Neutrophil (primary cell): ENCODE data around the gene USP31.

Source experiments
- H3K27ac ChIP-seq: fragments of 200-600 bp; sonication (generic); 2 replicates; pipeline ENCODE4 v1.5.1; 2016; ENCODE audit warnings: mild to moderate bottlenecking, moderate library complexity
- H3K27me3 ChIP-seq: fragments of 200-600 bp; sonication (generic); 2 replicates; pipeline ENCODE4 v1.6.0; 2016; ENCODE audit warnings: mild to moderate bottlenecking
- H3K36me3 ChIP-seq: fragments of 200-600 bp; sonication (generic); 2 replicates; pipeline ENCODE4 v1.5.1; 2017
- H3K4me1 ChIP-seq, 2 experiments: fragments of 200-600 bp in 1 of 2; sonication (generic) in 1 of 2; 1 replicate in 1 of 2; 2 replicates in 1 of 2; pipeline versions ENCODE4 v1.5.1 to v1.6.1; 2013 to 2016; ENCODE audit warnings: low read depth in 1 of 2, low read length in 1 of 2, mild to moderate bottlenecking in 1 of 2, moderate library complexity in 1 of 2; ENCODE audit not compliant: control insufficient read depth in 1 of 2, insufficient read depth in 1 of 2
- H3K4me3 ChIP-seq, 2 experiments: fragments of 200-600 bp in 1 of 2; sonication (generic) in 1 of 2; 1 replicate in 1 of 2; 2 replicates in 1 of 2; pipeline ENCODE4 v1.5.1; 2013 to 2016; ENCODE audit warnings: low read depth in 1 of 2, low read length in 1 of 2, mild to moderate bottlenecking in 1 of 2, moderate library complexity in 1 of 2
- H3K9me3 ChIP-seq: fragments of 200-600 bp; sonication (generic); 2 replicates; pipeline ENCODE4 v1.5.1; 2016
- TF ChIP-seq, protein P1 (sequence below): fragments of 200-600 bp; sonication (generic); IDR thresholded peaks from 2 replicates; pipeline ENCODE4 v1.5.1; 2016; ENCODE audit warnings: antibody characterized with exemption

Gene USP31

DNA sequence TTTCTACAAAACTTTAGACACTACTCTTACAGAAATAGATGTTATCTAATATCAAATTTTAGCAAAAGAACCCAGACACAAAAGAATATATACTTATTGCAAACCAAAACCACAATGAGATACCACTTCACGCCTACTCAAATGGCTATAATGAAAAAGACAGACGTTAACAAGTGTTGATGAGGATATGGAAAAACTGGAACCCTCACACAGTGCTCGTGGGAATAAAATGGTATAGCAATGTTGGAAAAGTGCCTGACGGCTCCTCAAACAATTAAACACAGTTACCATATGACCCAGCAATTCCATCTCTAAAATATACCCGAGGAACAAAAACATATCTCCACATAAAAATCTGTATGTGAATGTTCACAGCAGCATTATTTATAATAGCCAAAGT lies 27.1 kb downstream of the USP31 start:
- Histone ChIP-seq H3K36me3 (no peaks in the 10 kb centered on the region), H3K4me3 (no peak overlapping the region), H3K4me1 (no peaks in the 10 kb centered on the region), H3K27ac (no peak overlapping the region), H3K9me3 (no peaks in the 10 kb centered on the region), H3K27me3 (no peaks in the 10 kb centered on the region)
- TF ChIP-seq, protein P1, sequence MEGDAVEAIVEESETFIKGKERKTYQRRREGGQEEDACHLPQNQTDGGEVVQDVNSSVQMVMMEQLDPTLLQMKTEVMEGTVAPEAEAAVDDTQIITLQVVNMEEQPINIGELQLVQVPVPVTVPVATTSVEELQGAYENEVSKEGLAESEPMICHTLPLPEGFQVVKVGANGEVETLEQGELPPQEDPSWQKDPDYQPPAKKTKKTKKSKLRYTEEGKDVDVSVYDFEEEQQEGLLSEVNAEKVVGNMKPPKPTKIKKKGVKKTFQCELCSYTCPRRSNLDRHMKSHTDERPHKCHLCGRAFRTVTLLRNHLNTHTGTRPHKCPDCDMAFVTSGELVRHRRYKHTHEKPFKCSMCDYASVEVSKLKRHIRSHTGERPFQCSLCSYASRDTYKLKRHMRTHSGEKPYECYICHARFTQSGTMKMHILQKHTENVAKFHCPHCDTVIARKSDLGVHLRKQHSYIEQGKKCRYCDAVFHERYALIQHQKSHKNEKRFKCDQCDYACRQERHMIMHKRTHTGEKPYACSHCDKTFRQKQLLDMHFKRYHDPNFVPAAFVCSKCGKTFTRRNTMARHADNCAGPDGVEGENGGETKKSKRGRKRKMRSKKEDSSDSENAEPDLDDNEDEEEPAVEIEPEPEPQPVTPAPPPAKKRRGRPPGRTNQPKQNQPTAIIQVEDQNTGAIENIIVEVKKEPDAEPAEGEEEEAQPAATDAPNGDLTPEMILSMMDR: no peak

DNA sequence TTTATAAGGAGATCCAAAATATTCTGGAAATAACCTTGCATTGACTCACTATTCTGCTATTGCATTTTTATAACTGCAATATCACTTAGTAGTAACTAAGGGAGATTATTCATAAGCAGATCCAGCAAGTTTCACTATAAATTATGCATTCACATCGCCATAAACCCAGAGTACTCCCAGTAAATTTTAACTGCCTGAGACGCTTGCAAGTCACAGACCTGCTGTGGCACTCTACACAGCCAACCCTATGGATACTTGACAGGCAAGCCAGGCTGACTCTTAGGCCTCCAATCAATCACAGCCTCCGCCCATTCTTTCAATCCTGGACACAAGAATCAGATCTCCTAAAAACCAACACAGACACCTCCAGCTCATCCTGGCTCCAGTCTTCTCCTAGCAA lies 28.2 kb downstream of the USP31 start:
- no peaks in the 10 kb centered on the region for H3K4me1 ChIP-seq
- no peaks in the 10 kb centered on the region for H3K36me3 ChIP-seq
- TF ChIP-seq, protein P1: no peak
- no peak overlapping the region for H3K4me3 ChIP-seq
- H3K27me3 ChIP-seq: no peaks in the 10 kb centered on the region
- no peak overlapping the region for H3K27ac ChIP-seq
- no peaks in the 10 kb centered on the region for H3K9me3 ChIP-seq

DNA sequence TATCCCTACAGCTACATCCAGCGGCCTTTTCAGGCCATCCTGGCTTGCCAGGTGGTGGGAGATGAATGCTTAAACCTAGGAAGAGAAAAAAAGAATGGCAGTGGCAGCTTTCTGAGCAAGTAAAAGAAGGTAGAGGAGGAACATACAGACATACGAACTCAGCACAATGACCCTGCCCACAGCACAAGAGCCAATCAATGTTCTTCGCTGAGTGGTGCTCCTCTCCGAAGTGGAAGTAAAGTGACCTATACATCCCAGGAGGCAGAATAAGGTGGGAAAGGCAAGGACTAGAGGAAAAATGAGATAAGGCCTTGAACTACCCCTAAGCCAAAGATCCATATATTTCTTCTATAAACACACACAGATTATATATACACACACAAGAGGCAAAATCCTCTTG lies 28.7 kb downstream of the USP31 start:
- TF ChIP-seq, protein P1: no peak
- Histone ChIP-seq H3K27me3 (no peaks in the 10 kb centered on the region), H3K4me1 (no peaks in the 10 kb centered on the region), H3K27ac (no peak overlapping the region), H3K4me3 (no peak overlapping the region), H3K36me3 (no peaks in the 10 kb centered on the region), H3K9me3 (no peaks in the 10 kb centered on the region)

DNA sequence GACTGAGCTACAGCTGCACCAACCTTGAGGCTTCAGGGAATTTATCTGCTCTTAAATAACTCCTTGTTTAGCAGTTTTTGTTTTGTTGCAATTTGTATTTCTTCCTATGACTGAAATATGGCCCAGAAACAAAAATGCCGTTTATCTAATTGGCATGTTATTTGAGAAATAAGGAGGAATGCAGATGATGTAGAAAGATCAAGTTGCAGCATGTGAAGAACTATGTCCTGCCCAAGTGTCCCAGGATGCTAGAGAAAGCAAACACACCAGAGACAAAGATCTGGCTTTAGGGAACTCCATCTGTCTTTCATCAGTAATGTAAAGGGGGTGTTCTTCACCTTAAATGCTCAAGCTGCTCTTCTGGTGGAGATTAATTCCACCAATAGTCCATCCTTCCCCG lies 29.7 kb downstream of the USP31 start:
- Histone ChIP-seq H3K27me3 (no peaks in the 10 kb centered on the region), H3K36me3 (no peaks in the 10 kb centered on the region), H3K9me3 (no peaks in the 10 kb centered on the region), H3K4me1 (no peaks in the 10 kb centered on the region), H3K27ac (no peak overlapping the region), H3K4me3 (no peak overlapping the region)
- TF ChIP-seq, protein P1: no peak

DNA sequence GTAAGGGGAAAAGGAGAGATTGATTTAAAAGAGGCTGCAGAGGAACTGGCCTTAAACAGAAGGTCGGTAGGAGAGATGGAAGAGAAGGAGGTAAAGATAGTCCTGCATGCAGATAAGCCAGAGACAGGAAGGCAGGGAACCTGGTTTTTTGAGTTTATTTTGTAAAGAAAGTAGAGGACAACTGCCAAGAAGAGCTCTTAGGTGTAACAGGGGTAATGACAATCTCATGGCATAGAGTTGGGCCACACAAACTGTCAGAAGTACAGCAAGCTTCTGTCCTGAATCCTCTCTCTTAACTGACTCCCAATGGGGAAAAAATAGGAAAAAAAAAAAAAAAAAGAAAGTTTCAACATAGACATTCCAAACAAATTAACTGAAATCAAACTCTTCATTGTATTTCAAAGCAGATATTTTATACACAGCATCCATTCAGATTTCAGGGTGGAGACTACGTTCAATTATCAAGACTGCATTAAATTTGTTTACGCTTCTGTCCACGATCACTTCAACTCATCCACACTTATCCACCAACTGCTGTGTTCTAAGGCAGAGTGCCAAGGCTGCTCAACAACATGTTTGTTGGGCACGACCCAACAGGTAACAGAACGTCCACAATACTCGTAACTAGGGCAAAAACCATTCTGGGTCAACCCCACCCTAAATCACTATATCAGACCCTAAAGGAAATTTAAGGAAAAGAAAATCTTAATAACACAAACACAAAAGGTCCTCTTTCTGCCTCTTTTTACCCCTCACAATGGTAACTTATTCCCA lies 34.9 kb downstream of the USP31 start:
- Histone ChIP-seq H3K4me1 (no peaks in the 10 kb centered on the region), H3K4me3 (no peak overlapping the region), H3K9me3 (no peaks in the 10 kb centered on the region), H3K27ac (no peak overlapping the region), H3K36me3 (no peaks in the 10 kb centered on the region), H3K27me3 (no peaks in the 10 kb centered on the region)
- TF ChIP-seq, protein P1: no peak
